Measurements from ENCODE around the gene TMC5. TPM values are rescaled to one million over a fixed set of nuclear protein-coding genes. Genes with fewer than 3 reads are reported as not detected.

Gene TMC5
- total RNA-seq, 2 donors from 2014 or later = 1.3 to 2.2 TPM

- 24 to 37% methylated on average over 6 to 8 of the region's 8 CpGs for WGBS, 2 experiments (ENCODE audit: insufficient coverage in 1 of 2, insufficient read length in 1 of 2)
- H3K36me3 Mint-ChIP-seq (ENCODE audit: low read depth) = peaks cover 19% of the 10 kb centered on the region
- H3K36me3 ChIP-seq (ENCODE audit: control insufficient read depth, insufficient read depth, low read length) = peaks cover 24% of the 10 kb centered on the region
- H3K9ac ChIP-seq (ENCODE audit: extremely low read depth, low read length, poor library complexity, severe bottlenecking) = peak overlapping the region; percentile 65
- H3K4me3 Mint-ChIP-seq = peak overlapping the region; percentile 84
- TF ChIP-seq, protein P1, sequence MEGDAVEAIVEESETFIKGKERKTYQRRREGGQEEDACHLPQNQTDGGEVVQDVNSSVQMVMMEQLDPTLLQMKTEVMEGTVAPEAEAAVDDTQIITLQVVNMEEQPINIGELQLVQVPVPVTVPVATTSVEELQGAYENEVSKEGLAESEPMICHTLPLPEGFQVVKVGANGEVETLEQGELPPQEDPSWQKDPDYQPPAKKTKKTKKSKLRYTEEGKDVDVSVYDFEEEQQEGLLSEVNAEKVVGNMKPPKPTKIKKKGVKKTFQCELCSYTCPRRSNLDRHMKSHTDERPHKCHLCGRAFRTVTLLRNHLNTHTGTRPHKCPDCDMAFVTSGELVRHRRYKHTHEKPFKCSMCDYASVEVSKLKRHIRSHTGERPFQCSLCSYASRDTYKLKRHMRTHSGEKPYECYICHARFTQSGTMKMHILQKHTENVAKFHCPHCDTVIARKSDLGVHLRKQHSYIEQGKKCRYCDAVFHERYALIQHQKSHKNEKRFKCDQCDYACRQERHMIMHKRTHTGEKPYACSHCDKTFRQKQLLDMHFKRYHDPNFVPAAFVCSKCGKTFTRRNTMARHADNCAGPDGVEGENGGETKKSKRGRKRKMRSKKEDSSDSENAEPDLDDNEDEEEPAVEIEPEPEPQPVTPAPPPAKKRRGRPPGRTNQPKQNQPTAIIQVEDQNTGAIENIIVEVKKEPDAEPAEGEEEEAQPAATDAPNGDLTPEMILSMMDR (conservative IDR thresholded peaks at IDR 0.05) = no peak
- H3K4me1 ChIP-seq (ENCODE audit: control insufficient read depth, insufficient read depth, low read length) = no peaks in the 10 kb centered on the region
- H3K27me3 ChIP-seq (ENCODE audit: control insufficient read depth, insufficient read depth, low read length, poor library complexity, severe bottlenecking) = no peaks in the 10 kb centered on the region
- peak overlapping the region; percentile 93 for H3K27ac Mint-ChIP-seq
- peak overlapping the region; percentile 93 for H3K4me3 ChIP-seq (ENCODE audit: low read length)
- H3K4me1 Mint-ChIP-seq = peaks cover 35% of the 10 kb centered on the region
- H3K27ac ChIP-seq (ENCODE audit: low read depth, low read length) = no peak overlapping the region
- no peaks in the 10 kb centered on the region for H3K9me3 ChIP-seq (ENCODE audit: control insufficient read depth, low read length)
- no peak for DNase-seq
- H3K27me3 Mint-ChIP-seq (ENCODE audit: insufficient read depth) = no peaks in the 10 kb centered on the region
- H3K9me3 Mint-ChIP-seq = no peaks in the 10 kb centered on the region
These were observed 103.2 kb downstream of the TMC5 start for GRCh38 chr16:19520861-19521331.

DNA sequence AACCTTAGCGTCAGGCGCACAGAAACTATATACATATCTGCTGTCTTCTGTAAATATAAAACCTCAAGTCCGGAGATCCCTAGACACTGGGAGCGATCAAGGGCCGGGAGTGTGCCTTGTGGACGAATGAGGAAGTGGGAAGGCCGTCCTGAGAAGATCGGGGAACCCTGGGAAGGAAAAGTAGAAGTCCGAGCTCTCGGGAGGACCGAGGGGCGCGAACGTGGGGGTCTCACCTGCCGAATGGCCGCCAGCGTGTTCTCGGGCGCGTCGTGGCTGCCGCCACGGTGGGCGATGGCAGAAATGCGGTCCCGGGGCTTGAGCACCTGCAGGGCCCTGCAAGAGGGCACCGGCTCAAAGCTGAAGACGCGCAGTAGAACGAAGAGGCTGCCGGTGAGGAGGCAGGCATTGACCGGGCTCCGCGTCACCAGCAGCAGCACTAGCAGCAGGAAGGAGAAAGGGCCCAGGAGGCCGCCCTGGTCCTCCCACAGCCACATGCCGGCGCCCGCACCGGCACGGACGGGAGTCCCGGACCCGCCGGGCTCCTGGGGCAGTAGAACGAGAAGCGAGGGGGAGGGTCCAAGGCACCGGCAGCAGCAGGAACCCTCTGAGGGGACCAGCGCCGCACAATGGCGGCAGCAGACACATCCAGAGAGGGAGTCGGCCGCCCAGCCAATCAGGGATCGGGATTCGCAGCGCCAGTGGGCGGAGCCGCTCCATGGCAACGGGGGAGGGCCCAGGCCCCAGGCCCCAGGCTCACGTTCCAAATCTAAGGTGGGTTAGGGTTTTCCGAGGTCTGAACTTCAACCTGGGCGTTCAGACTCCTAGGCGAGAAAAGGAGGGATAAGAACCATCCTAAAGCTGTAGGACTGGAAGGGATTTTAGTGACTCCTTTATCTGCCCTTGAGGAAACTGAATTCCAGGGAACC, 104.1 kb downstream of the TMC5 start, which contains the start of gene GDE1:
TSS of gene GDE1 (minus strand) at position 628 of the 926 bp plus-strand sequence. CDS start at position 494, 134 bp downstream.
- Mint-ChIP-seq H3K9me3 (no peaks in the 10 kb centered on the region), H3K27ac (peak within 1 kb of the TSS; percentile 99), H3K27me3 (ENCODE audit: insufficient read depth) (no peaks in the 10 kb centered on the region), H3K36me3 (ENCODE audit: low read depth) (peaks cover 12% of the 10 kb centered on the region), H3K4me3 (peak within 1 kb of the TSS; percentile 84), H3K4me1 (peaks cover 35% of the 10 kb centered on the region)
- peak; percentile 99 for DNase-seq
- peak within 1 kb of the TSS; percentile 93 for H3K4me3 ChIP-seq (ENCODE audit: low read length)
- 0 to 2% methylated on average over 20 to 62 of the region's 62 CpGs for WGBS, 2 experiments (ENCODE audit: insufficient coverage in 1 of 2, insufficient read length in 1 of 2)
- TF ChIP-seq, protein P1 (conservative IDR thresholded peaks at IDR 0.05) = peak; percentile 39
- H3K36me3 ChIP-seq (ENCODE audit: control insufficient read depth, insufficient read depth, low read length) = peaks cover 16% of the 10 kb centered on the region
- H3K27ac ChIP-seq (ENCODE audit: low read depth, low read length) = peak within 1 kb of the TSS; percentile 60
- H3K27me3 ChIP-seq (ENCODE audit: control insufficient read depth, insufficient read depth, low read length, poor library complexity, severe bottlenecking) = no peaks in the 10 kb centered on the region
- H3K9me3 ChIP-seq (ENCODE audit: control insufficient read depth, low read length) = no peaks in the 10 kb centered on the region
- no peaks in the 10 kb centered on the region for H3K4me1 ChIP-seq (ENCODE audit: control insufficient read depth, insufficient read depth, low read length)
- H3K9ac ChIP-seq (ENCODE audit: extremely low read depth, low read length, poor library complexity, severe bottlenecking) = peak within 1 kb of the TSS; percentile 65

- TF ChIP-seq, protein P1 (conservative IDR thresholded peaks at IDR 0.05) = no peak
- Histone ChIP-seq H3K4me3 (ENCODE audit: low read length) (peak overlapping the region; percentile 93), H3K4me1 (ENCODE audit: control insufficient read depth, insufficient read depth, low read length) (no peaks in the 10 kb centered on the region), H3K9ac (ENCODE audit: extremely low read depth, low read length, poor library complexity, severe bottlenecking) (no peak overlapping the region), H3K27ac (ENCODE audit: low read depth, low read length) (peak overlapping the region; percentile 2), H3K9me3 (ENCODE audit: control insufficient read depth, low read length) (no peaks in the 10 kb centered on the region), H3K36me3 (ENCODE audit: control insufficient read depth, insufficient read depth, low read length) (peaks cover 9% of the 10 kb centered on the region), H3K27me3 (ENCODE audit: control insufficient read depth, insufficient read depth, low read length, poor library complexity, severe bottlenecking) (no peaks in the 10 kb centered on the region)
- no peak for DNase-seq
- Mint-ChIP-seq H3K27me3 (ENCODE audit: insufficient read depth) (no peaks in the 10 kb centered on the region), H3K36me3 (ENCODE audit: low read depth) (peaks cover 6% of the 10 kb centered on the region), H3K27ac (peak overlapping the region; percentile 99), H3K4me3 (peak overlapping the region; percentile 84), H3K4me1 (peaks cover 35% of the 10 kb centered on the region), H3K9me3 (no peaks in the 10 kb centered on the region)
- 47 to 80% methylated on average over 1 to 5 of the region's 5 CpGs for WGBS, 2 experiments (ENCODE audit: insufficient coverage in 1 of 2, insufficient read length in 1 of 2)
These were observed 104.7 kb downstream of the TMC5 start for GRCh38 chr16:19522397-19522732.

Measured in endodermal cell (in vitro differentiated cells).